ENCODE data around the gene GMEB1.

The GMEB1 gene

GRCh38 chr1:28756846-28757245, 88.3 kb downstream of the GMEB1 start:
- peaks cover 17% of the 10 kb centered on the region; the same call in 1 of the 2 replicates for H3K4me1 ChIP-seq (ENCODE audit: insufficient read depth, low read length)
- ATAC-seq (ENCODE audit: insufficient read depth, low read depth): no peak
- H3K27ac ChIP-seq (ENCODE audit: low read length): no peak overlapping the region
- no peaks in the 10 kb centered on the region for H3K27me3 ChIP-seq (ENCODE audit: insufficient read depth, low read length, poor library complexity)
- H3K9me3 ChIP-seq (ENCODE audit: insufficient read depth, low read length, severe bottlenecking): no peaks in the 10 kb centered on the region
- H3K9ac ChIP-seq (ENCODE audit: low read depth, low read length): no peak overlapping the region
- peaks cover 100% of the 10 kb centered on the region for H3K79me2 ChIP-seq (ENCODE audit: insufficient read depth, low read length)
- peaks cover 95% of the 10 kb centered on the region for H3K36me3 ChIP-seq (ENCODE audit: insufficient read depth, low read length)
- peaks cover 99% of the 10 kb centered on the region for H4K20me1 ChIP-seq (ENCODE audit: insufficient read depth, low read length)
- TF ChIP-seq EZH2 (IDR thresholded peaks at IDR 0.05; ENCODE audit: borderline replicate concordance, low read depth, low read length, severe bottlenecking) (no peak), CTCF (IDR thresholded peaks at IDR 0.05; ENCODE audit: borderline replicate concordance, extremely low read depth, low read length, poor library complexity, severe bottlenecking) (peak; percentile 37)
- 0 out of 2 replicates have a peak overlapping the region, but pooled peaks have one; percentile 29 for H3K4me2 ChIP-seq (ENCODE audit: insufficient read depth, low read length)
- DNase-seq: no peak
- no peak overlapping the region for H2AFZ ChIP-seq (ENCODE audit: low read depth, low read length)
- no peak overlapping the region for H3K4me3 ChIP-seq (ENCODE audit: low read depth in 1 of 2, low read length in 2 of 2)

- H3K4me2 ChIP-seq (ENCODE audit: insufficient read depth, low read length): peak overlapping the region; percentile 6; the same call in 1 of the 2 replicates
- no peak overlapping the region for H3K27ac ChIP-seq (ENCODE audit: low read length)
- no peak overlapping the region for H3K9ac ChIP-seq (ENCODE audit: low read depth, low read length)
- peaks cover 96% of the 10 kb centered on the region for H4K20me1 ChIP-seq (ENCODE audit: insufficient read depth, low read length)
- H2AFZ ChIP-seq (ENCODE audit: low read depth, low read length): no peak overlapping the region
- ATAC-seq (ENCODE audit: insufficient read depth, low read depth) (no peak), DNase-seq (no peak)
- H3K79me2 ChIP-seq (ENCODE audit: insufficient read depth, low read length): peaks cover 100% of the 10 kb centered on the region
- no peaks in the 10 kb centered on the region for H3K9me3 ChIP-seq (ENCODE audit: insufficient read depth, low read length, severe bottlenecking)
- no peaks in the 10 kb centered on the region for H3K27me3 ChIP-seq (ENCODE audit: insufficient read depth, low read length, poor library complexity)
- H3K36me3 ChIP-seq (ENCODE audit: insufficient read depth, low read length): peaks cover 84% of the 10 kb centered on the region
- TF ChIP-seq EZH2 (IDR thresholded peaks at IDR 0.05; ENCODE audit: borderline replicate concordance, low read depth, low read length, severe bottlenecking) (no peak), CTCF (IDR thresholded peaks at IDR 0.05; ENCODE audit: borderline replicate concordance, extremely low read depth, low read length, poor library complexity, severe bottlenecking) (no peak)
- no peak overlapping the region for H3K4me3 ChIP-seq (ENCODE audit: low read depth in 1 of 2, low read length in 2 of 2)
- peaks cover 9% of the 10 kb centered on the region; the same call in 1 of the 2 replicates for H3K4me1 ChIP-seq (ENCODE audit: insufficient read depth, low read length)
Observed at GRCh38 chr1:28758420-28758819, 89.8 kb downstream of the GMEB1 start.

DNA sequence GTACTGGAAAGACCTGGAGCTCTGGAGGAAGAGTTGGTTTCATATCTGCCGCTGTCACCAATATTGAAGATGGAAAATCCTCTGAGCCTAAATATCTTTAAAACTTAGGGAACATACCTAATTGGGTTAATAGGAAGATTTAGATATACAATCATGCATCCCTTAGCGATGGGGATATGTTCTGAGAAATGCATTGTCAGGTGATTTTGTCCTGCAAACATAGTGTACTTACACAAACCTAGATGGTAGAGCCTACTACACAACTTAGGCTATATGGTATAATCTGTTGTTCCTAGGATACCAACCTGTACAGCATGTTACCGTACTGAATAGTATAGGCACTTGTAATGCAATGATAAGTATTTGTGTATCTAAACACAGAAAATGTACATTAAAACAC, 90.7 kb downstream of the GMEB1 start:
- Histone ChIP-seq H3K4me3 (ENCODE audit: low read depth in 1 of 2, low read length in 2 of 2) (no peak overlapping the region), H2AFZ (ENCODE audit: low read depth, low read length) (no peak overlapping the region), H3K4me1 (ENCODE audit: insufficient read depth, low read length) (peaks cover 8% of the 10 kb centered on the region; the same call in 1 of the 2 replicates), H3K36me3 (ENCODE audit: insufficient read depth, low read length) (peaks cover 77% of the 10 kb centered on the region), H4K20me1 (ENCODE audit: insufficient read depth, low read length) (peaks cover 88% of the 10 kb centered on the region), H3K4me2 (ENCODE audit: insufficient read depth, low read length) (no peak overlapping the region), H3K79me2 (ENCODE audit: insufficient read depth, low read length) (peaks cover 97% of the 10 kb centered on the region), H3K27me3 (ENCODE audit: insufficient read depth, low read length, poor library complexity) (no peaks in the 10 kb centered on the region), H3K9ac (ENCODE audit: low read depth, low read length) (no peak overlapping the region), H3K27ac (ENCODE audit: low read length) (no peak overlapping the region), H3K9me3 (ENCODE audit: insufficient read depth, low read length, severe bottlenecking) (no peaks in the 10 kb centered on the region)
- ATAC-seq (ENCODE audit: insufficient read depth, low read depth) (no peak), DNase-seq (no peak)
- no peak for TF ChIP-seq EZH2 (IDR thresholded peaks at IDR 0.05; ENCODE audit: borderline replicate concordance, low read depth, low read length, severe bottlenecking)
- no peak for TF ChIP-seq CTCF (IDR thresholded peaks at IDR 0.05; ENCODE audit: borderline replicate concordance, extremely low read depth, low read length, poor library complexity, severe bottlenecking)
